Body of pancreas (tissue), 4 donors: ENCODE results near the gene ADCY2. TPM values are rescaled to one million over a fixed set of nuclear protein-coding genes. Genes with fewer than 3 reads are reported as not detected.

ENCODE experiments used
- ATAC-seq: fragments of 150-250 bp; one replicate; pipeline ENCODE4 v1.9.1; 2016
- DNase-seq, 4 donors: peaks; one replicate each; pipeline ENCODE4 v3.0.0-alpha.2; 2019
- H3K27ac ChIP-seq, 4 donors: fragments of 200-600 bp; sonication (generic); 1 replicate in 3 of 4; 2 replicates in 1 of 4; pipeline versions ENCODE4 v1.5.1 to v1.6.1; 2016 to 2019; ENCODE audit warnings: mild to moderate bottlenecking in 1 of 4, mixed read lengths in 1 of 4, moderate library complexity in 1 of 4
- H3K27me3 ChIP-seq, 2 donors: fragments of 200-600 bp; sonication (generic); one replicate each; pipeline ENCODE4 v1.6.0; 2016; ENCODE audit warnings: mild to moderate bottlenecking in 1 of 2
- H3K36me3 ChIP-seq, 2 donors: fragments of 200-600 bp; sonication (generic); replicated peaks in 1 of 2; 2 replicates each; pipeline ENCODE4 v1.5.1; 2016; ENCODE audit warnings: low read depth in 2 of 2; ENCODE audit not compliant: insufficient read depth in 1 of 2
- H3K4me1 ChIP-seq: fragments of 200-600 bp; sonication (generic); one replicate; pipeline ENCODE4 v1.6.0; 2016
- H3K4me3 ChIP-seq, 2 donors: fragments of 200-600 bp; sonication (generic); 1 replicate in 1 of 2; 2 replicates in 1 of 2; pipeline ENCODE4 v1.5.1; 2016 to 2019
- H3K9me3 ChIP-seq, 3 donors: fragments of 200-600 bp; sonication (generic); 1 replicate in 2 of 3; 2 replicates in 1 of 3; pipeline ENCODE4 v1.5.1; 2016
- POLR2A ChIP-seq, 3 donors: fragments of 450-650 bp; IDR thresholded peaks; one replicate each; pipeline ENCODE4 v1.6.1; 2016; ENCODE audit warnings: antibody characterized with exemption in 3 of 3, mild to moderate bottlenecking in 2 of 3
- WGBS, 2 donors: methylation state at CpG; one replicate each; pipeline ENCODE4 v1.1.5; 2017; 5-methylcytosine and 5-hydroxymethylcytosine counted together
- intact Hi-C: fragments of 100-400 bp; cut with DNase I; formaldehyde crosslinking; loops from one replicate; pipeline ENCODE4 v1.15.1; 2023
- total RNA-seq, 2 donors: library from RNA; depleted of rRNA; stranded (reverse); fragments of >200 nt; gene quantifications; one replicate each; pipeline ENCODE4 v1.1.0, GENCODE V29; 2016
- TF ChIP-seq, protein P1 (sequence below), 7 experiments: fragments of 450-650 bp in 4 of 7; fragments of 200-600 bp in 3 of 7; sonication (generic) in 3 of 7; IDR thresholded peaks; one replicate each; pipeline ENCODE4 v1.5.1; 2016 to 2019; ENCODE audit warnings: antibody characterized with exemption in 7 of 7

ADCY2 gene
- total RNA-seq, 2 donors from 2014 or later = 0.52 to 4.6 TPM

DNA sequence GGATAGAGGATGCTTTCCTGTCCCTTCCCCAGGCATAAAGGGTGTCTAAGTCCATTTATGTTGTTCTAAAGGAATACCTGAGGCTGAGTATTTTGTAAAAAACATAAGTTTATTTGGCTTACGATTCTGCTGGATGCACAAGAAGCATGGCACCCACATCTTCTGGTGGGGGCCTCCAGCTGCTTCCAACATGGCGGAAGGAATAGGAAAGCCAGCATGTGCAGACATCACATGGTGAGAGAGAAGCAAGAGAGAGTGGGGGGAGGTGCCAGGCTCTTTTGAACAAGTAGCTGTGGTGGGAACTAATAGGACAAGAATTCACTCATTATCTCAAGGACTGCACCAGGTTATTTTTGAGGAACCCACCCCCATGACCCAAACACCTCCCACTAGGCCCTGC lies 77.2 kb downstream of the ADCY2 start:
- intact Hi-C loops = no loop called here
- no peaks in the 10 kb centered on the region for H3K27me3 ChIP-seq

GRCh38 chr5:7473668-7474215 lies 77.8 kb downstream of the ADCY2 start:
- no peak for DNase-seq
- Histone ChIP-seq H3K4me3 (no peak overlapping the region), H3K9me3 (no peaks in the 10 kb centered on the region), H3K36me3 (no peaks in the 10 kb centered on the region), H3K4me1 (no peaks in the 10 kb centered on the region), H3K27ac (no peak overlapping the region), H3K27me3 (no peaks in the 10 kb centered on the region)
- intact Hi-C loops = no loop called here
- TF ChIP-seq POLR2A (IDR thresholded peaks at IDR 0.05) = no peak
- TF ChIP-seq, protein P1, sequence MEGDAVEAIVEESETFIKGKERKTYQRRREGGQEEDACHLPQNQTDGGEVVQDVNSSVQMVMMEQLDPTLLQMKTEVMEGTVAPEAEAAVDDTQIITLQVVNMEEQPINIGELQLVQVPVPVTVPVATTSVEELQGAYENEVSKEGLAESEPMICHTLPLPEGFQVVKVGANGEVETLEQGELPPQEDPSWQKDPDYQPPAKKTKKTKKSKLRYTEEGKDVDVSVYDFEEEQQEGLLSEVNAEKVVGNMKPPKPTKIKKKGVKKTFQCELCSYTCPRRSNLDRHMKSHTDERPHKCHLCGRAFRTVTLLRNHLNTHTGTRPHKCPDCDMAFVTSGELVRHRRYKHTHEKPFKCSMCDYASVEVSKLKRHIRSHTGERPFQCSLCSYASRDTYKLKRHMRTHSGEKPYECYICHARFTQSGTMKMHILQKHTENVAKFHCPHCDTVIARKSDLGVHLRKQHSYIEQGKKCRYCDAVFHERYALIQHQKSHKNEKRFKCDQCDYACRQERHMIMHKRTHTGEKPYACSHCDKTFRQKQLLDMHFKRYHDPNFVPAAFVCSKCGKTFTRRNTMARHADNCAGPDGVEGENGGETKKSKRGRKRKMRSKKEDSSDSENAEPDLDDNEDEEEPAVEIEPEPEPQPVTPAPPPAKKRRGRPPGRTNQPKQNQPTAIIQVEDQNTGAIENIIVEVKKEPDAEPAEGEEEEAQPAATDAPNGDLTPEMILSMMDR (IDR thresholded peaks at IDR 0.05) = no peak
- no peak for ATAC-seq
- 60 to 62% methylated on average over 1 of the region's 1 CpG for WGBS, 2 donors

More for the DNA sequence above, 77.2 kb downstream of the ADCY2 start:
- ATAC-seq = no peak
- no peaks in the 10 kb centered on the region for H3K9me3 ChIP-seq
- WGBS, 2 donors = 67 to 71% methylated on average over 2 of the region's 2 CpGs
- H3K4me3 ChIP-seq = no peak overlapping the region
- no peak for TF ChIP-seq POLR2A (IDR thresholded peaks at IDR 0.05)
- TF ChIP-seq, protein P1 (IDR thresholded peaks at IDR 0.05) = no peak
- no peak for DNase-seq
- H3K4me1 ChIP-seq = no peaks in the 10 kb centered on the region
- no peaks in the 10 kb centered on the region for H3K36me3 ChIP-seq
- no peak overlapping the region for H3K27ac ChIP-seq

GRCh38 chr5:7474821-7475403 lies 79.0 kb downstream of the ADCY2 start:
- H3K4me3 ChIP-seq = no peak overlapping the region
- no peak overlapping the region for H3K27ac ChIP-seq
- no peaks in the 10 kb centered on the region for H3K36me3 ChIP-seq
- no peak for TF ChIP-seq POLR2A (IDR thresholded peaks at IDR 0.05)
- TF ChIP-seq, protein P1 (IDR thresholded peaks at IDR 0.05) = no peak
- no peaks in the 10 kb centered on the region for H3K27me3 ChIP-seq
- no peaks in the 10 kb centered on the region for H3K4me1 ChIP-seq
- WGBS, 2 donors = 87 to 92% methylated on average over 9 to 12 of the region's 12 CpGs
- ATAC-seq (no peak), DNase-seq (no peak)
- H3K9me3 ChIP-seq = no peaks in the 10 kb centered on the region
- intact Hi-C loops = no loop called here

DNA sequence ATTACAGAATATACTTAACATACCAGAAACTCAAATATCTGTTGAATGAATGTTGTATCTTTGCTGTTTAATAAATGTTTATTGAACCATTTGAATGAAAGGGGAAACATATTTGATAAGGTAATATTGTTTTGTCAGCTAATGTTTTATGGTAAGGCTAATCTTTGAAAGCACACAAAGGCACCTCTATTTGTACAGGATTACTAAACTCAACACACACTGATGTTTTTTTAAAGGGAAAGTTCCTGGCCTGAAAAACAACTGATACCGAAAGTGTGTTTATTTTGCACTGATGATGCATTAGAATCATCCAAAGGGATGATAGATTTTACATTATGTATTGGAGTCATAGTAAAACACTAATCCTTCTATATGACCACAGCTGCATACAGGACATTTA lies 82.5 kb downstream of the ADCY2 start:
- ATAC-seq (no peak), DNase-seq (no peak)
- Histone ChIP-seq H3K4me3 (no peak overlapping the region), H3K27me3 (no peaks in the 10 kb centered on the region), H3K9me3 (no peaks in the 10 kb centered on the region), H3K27ac (no peak overlapping the region), H3K36me3 (no peaks in the 10 kb centered on the region), H3K4me1 (no peaks in the 10 kb centered on the region)
- no peak for TF ChIP-seq POLR2A (IDR thresholded peaks at IDR 0.05)
- TF ChIP-seq, protein P1 (IDR thresholded peaks at IDR 0.05) = no peak
- intact Hi-C loops = no loop called here
- WGBS, 2 donors = 10 to 15% methylated on average over 1 of the region's 1 CpG

- no peaks in the 10 kb centered on the region for H3K4me1 ChIP-seq
- no peaks in the 10 kb centered on the region for H3K27me3 ChIP-seq
- H3K27ac ChIP-seq = no peak overlapping the region
- H3K36me3 ChIP-seq = no peaks in the 10 kb centered on the region
- DNase-seq = no peak
- TF ChIP-seq, protein P1 (IDR thresholded peaks at IDR 0.05) = no peak
- TF ChIP-seq POLR2A (IDR thresholded peaks at IDR 0.05) = no peak
- no peaks in the 10 kb centered on the region for H3K9me3 ChIP-seq
- intact Hi-C loops = no loop called here
- WGBS, 2 donors = 70 to 76% methylated on average over 6 to 7 of the region's 7 CpGs
- ATAC-seq = no peak
- H3K4me3 ChIP-seq = no peak overlapping the region
Observed at GRCh38 chr5:7488734-7489133, 92.8 kb downstream of the ADCY2 start.
